Measurements from ENCODE around the gene GPC2. TPM values are rescaled to one million over a fixed set of nuclear protein-coding genes. Genes with fewer than 3 reads are reported as not detected.

The GPC2 gene
- total RNA-seq, 4 donors from 2014 or later: 7.3 to 27.4 (median 11.8) TPM

DNA sequence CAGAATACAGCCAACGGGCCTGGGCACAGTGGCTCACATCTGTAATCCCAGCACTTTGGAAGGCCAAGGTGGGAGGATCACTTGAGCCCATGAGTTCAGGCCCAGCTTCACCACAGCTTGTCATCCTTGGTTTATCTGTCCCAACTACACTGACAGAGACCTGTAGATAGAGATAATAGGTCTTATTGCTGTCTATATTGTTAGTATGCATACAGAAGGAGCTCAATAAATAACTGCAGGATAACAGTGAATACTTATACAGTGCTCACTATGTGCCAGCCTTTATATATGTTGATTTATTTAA is 56.5 kb downstream of the GPC2 start:
- H3K4me3 ChIP-seq (ENCODE audit: low read depth, poor library complexity, severe bottlenecking): no peak overlapping the region
- WGBS, 2 donors: 32 to 37% methylated on average over 1 of the region's 1 CpG

DNA sequence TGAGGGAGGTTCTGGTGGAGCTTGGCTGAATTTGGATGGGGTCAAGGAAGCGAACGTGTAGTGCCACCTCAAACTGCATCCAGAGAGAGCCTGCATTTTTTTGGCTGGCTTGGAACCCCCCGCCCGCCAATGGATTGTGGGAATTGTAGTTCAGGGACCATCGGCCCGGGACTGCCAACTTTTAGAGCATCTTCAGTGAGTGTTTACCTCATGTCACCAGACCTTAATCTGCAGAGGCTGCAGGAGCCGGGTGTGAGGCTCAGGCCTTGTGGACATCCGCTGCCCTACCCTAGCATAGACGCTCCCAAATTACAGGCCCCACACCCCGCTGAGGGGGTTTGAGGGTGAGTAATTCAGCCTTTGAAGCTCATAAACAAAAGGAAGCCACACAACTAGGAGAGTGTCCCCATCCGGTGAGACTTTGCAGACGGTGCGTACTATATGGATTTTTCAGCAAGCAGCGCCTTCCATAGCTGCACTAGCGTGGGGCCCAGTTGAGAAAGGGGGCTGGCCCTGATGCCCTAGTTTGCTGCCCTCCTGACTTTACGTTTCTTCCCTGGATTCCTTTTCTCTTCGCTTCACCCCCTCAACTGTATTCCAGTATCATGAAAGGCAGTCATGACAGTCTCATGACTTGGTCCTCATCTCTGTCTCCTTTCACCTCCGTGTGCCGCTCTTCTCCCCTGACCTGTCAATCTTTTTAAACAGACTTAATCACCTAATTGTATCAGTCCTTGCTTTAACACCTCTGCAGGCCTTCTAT is 57.0 kb downstream of the GPC2 start:
- peak; percentile 64 to 95 for DNase-seq (ENCODE audit: low spot score in 2 of 2)
- TF ChIP-seq POLR2A (IDR thresholded peaks at IDR 0.05): no peak
- TF ChIP-seq, protein P1, sequence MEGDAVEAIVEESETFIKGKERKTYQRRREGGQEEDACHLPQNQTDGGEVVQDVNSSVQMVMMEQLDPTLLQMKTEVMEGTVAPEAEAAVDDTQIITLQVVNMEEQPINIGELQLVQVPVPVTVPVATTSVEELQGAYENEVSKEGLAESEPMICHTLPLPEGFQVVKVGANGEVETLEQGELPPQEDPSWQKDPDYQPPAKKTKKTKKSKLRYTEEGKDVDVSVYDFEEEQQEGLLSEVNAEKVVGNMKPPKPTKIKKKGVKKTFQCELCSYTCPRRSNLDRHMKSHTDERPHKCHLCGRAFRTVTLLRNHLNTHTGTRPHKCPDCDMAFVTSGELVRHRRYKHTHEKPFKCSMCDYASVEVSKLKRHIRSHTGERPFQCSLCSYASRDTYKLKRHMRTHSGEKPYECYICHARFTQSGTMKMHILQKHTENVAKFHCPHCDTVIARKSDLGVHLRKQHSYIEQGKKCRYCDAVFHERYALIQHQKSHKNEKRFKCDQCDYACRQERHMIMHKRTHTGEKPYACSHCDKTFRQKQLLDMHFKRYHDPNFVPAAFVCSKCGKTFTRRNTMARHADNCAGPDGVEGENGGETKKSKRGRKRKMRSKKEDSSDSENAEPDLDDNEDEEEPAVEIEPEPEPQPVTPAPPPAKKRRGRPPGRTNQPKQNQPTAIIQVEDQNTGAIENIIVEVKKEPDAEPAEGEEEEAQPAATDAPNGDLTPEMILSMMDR (IDR thresholded peaks at IDR 0.05): no peak
- peak overlapping the region; percentile 57 for H3K4me3 ChIP-seq (ENCODE audit: low read depth, poor library complexity, severe bottlenecking)
- WGBS, 2 donors: 17 to 20% methylated on average over 19 of the region's 19 CpGs
- intact Hi-C loops (cut with DNase I; ENCODE audit: low total_unique reads): no loop called here

More for the DNA sequence above, 56.5 kb downstream of the GPC2 start:
- no peak for TF ChIP-seq POLR2A (IDR thresholded peaks at IDR 0.05)
- TF ChIP-seq, protein P1 (IDR thresholded peaks at IDR 0.05): no peak
- intact Hi-C loops (cut with DNase I; ENCODE audit: low total_unique reads): no loop called here
- no peak for DNase-seq (ENCODE audit: low spot score in 2 of 2)

Small RNAs within 50 kb of the gene (microRNA-seq; reads per million reads assigned to microRNA genes)
- gene MIR4658 (ENCODE audit: borderline number of aligned reads in 1 of 2, borderline replicate concordance in 2 of 2): 0 reads per million in 2 donors

Other genes with a start within 250 kb of the GPC2 start
- 1 to 10 TPM in 3 of 4 donors, under 1 TPM in 1; 0.25 to 3.4 (median 1.5) TPM for gene GJC3, start 247.8 kb downstream of the GPC2 start, total RNA-seq
- 1,000 to 10,000 TPM in 2 of 4 donors, 100 to 1,000 TPM in 2; 519 to 1,357 (median 824) TPM for gene AZGP1, start 201.3 kb downstream of the GPC2 start, total RNA-seq
- 10 to 100 TPM; 35.0 to 65.2 (median 50.4) TPM for gene ZKSCAN1, start 161.8 kb downstream of the GPC2 start, total RNA-seq
- 10 to 100 TPM; 13.2 to 25.5 (median 21.4) TPM for gene ZSCAN21, start 127.6 kb downstream of the GPC2 start, total RNA-seq
- 10 to 100 TPM; 16.4 to 25.9 (median 20.8) TPM for gene ZNF3, start 95.7 kb downstream of the GPC2 start, total RNA-seq
- gene COPS6, start 88.4 kb downstream of the GPC2 start, total RNA-seq: 10 to 100 TPM; 22.3 to 42.7 (median 30.0) TPM
- 10 to 100 TPM; 41.5 to 52.2 (median 50.4) TPM for gene MCM7, start 76.0 kb downstream of the GPC2 start, total RNA-seq
- gene AP4M1, start 75.7 kb downstream of the GPC2 start, total RNA-seq: 10 to 100 TPM; 18.6 to 24.6 (median 21.0) TPM
- gene TAF6, start 58.0 kb downstream of the GPC2 start, total RNA-seq: 10 to 100 TPM; 37.1 to 74.3 (median 42.1) TPM
- gene CNPY4, start 57.7 kb downstream of the GPC2 start, total RNA-seq: 1 to 10 TPM; 3.8 to 8.4 (median 6.5) TPM
- 1 to 10 TPM; 1.6 to 8.7 (median 6.0) TPM for gene MBLAC1, start 50.4 kb downstream of the GPC2 start, total RNA-seq
- 100 to 1,000 TPM; 601 to 803 (median 717) TPM for gene LAMTOR4, start 28.5 kb downstream of the GPC2 start, total RNA-seq
- gene TRAPPC14, start 18.7 kb downstream of the GPC2 start, total RNA-seq: 10 to 100 TPM; 20.8 to 46.5 (median 25.2) TPM
- 10 to 100 TPM; 25.3 to 36.1 (median 27.2) TPM for gene GAL3ST4, start 8.8 kb downstream of the GPC2 start, total RNA-seq
- gene STAG3, start 537 bp upstream of the GPC2 start, total RNA-seq: 1 to 10 TPM in 2 of 4 donors, under 1 TPM in 2; 0.34 to 1.8 (median 1.0) TPM
- gene PVRIG, start 42.6 kb upstream of the GPC2 start, total RNA-seq: under 1 TPM in 2 of 4 donors, not detected in 2; 0.13 to 0.51 TPM
- not detected for gene SPDYE3, start 130.3 kb upstream of the GPC2 start, total RNA-seq
- 10 to 100 TPM; 33.3 to 86.8 (median 47.3) TPM for gene PILRB, start 180.7 kb upstream of the GPC2 start, total RNA-seq
- 1 to 10 TPM; 2.2 to 4.6 (median 3.4) TPM for gene PILRA, start 196.1 kb upstream of the GPC2 start, total RNA-seq

Data from lower leg skin (tissue), 4 donors.